Neutrophil (primary cell): ENCODE measurements around the gene MAP3K7CL.

ENCODE experiments used
- H3K27ac ChIP-seq: fragments of 200-600 bp; sonication (generic); 2 replicates; pipeline ENCODE4 v1.5.1; 2016; ENCODE audit warnings: mild to moderate bottlenecking, moderate library complexity
- H3K27me3 ChIP-seq: fragments of 200-600 bp; sonication (generic); 2 replicates; pipeline ENCODE4 v1.6.0; 2016; ENCODE audit warnings: mild to moderate bottlenecking
- H3K36me3 ChIP-seq: fragments of 200-600 bp; sonication (generic); 2 replicates; pipeline ENCODE4 v1.5.1; 2017
- H3K4me1 ChIP-seq, 2 experiments: fragments of 200-600 bp in 1 of 2; sonication (generic) in 1 of 2; 1 replicate in 1 of 2; 2 replicates in 1 of 2; pipeline versions ENCODE4 v1.5.1 to v1.6.1; 2013 to 2016; ENCODE audit warnings: low read depth in 1 of 2, low read length in 1 of 2, mild to moderate bottlenecking in 1 of 2, moderate library complexity in 1 of 2; ENCODE audit not compliant: control insufficient read depth in 1 of 2, insufficient read depth in 1 of 2
- H3K4me3 ChIP-seq, 2 experiments: fragments of 200-600 bp in 1 of 2; sonication (generic) in 1 of 2; 1 replicate in 1 of 2; 2 replicates in 1 of 2; pipeline ENCODE4 v1.5.1; 2013 to 2016; ENCODE audit warnings: low read depth in 1 of 2, low read length in 1 of 2, mild to moderate bottlenecking in 1 of 2, moderate library complexity in 1 of 2
- H3K9me3 ChIP-seq: fragments of 200-600 bp; sonication (generic); 2 replicates; pipeline ENCODE4 v1.5.1; 2016
- CTCF ChIP-seq: fragments of 200-600 bp; sonication (generic); IDR thresholded peaks from 2 replicates; pipeline ENCODE4 v1.5.1; 2016; ENCODE audit warnings: antibody characterized with exemption

The MAP3K7CL gene

GRCh38 chr21:29217818-29218291, 87.4 kb downstream of the MAP3K7CL start:
- no peak overlapping the region for H3K4me3 ChIP-seq
- TF ChIP-seq CTCF = no peak
- no peaks in the 10 kb centered on the region for H3K36me3 ChIP-seq
- H3K9me3 ChIP-seq = no peaks in the 10 kb centered on the region
- H3K27me3 ChIP-seq = no peaks in the 10 kb centered on the region
- H3K27ac ChIP-seq = no peak overlapping the region
- H3K4me1 ChIP-seq = no peaks in the 10 kb centered on the region

- Histone ChIP-seq H3K27ac (no peak overlapping the region), H3K4me1 (no peaks in the 10 kb centered on the region), H3K27me3 (no peaks in the 10 kb centered on the region), H3K9me3 (no peaks in the 10 kb centered on the region), H3K36me3 (no peaks in the 10 kb centered on the region), H3K4me3 (no peak overlapping the region)
- TF ChIP-seq CTCF = no peak
Observed at GRCh38 chr21:29218749-29219148, 88.3 kb downstream of the MAP3K7CL start.

GRCh38 chr21:29219165-29219770, 88.8 kb downstream of the MAP3K7CL start:
- TF ChIP-seq CTCF = no peak
- H3K27me3 ChIP-seq = no peaks in the 10 kb centered on the region
- no peaks in the 10 kb centered on the region for H3K9me3 ChIP-seq
- H3K4me1 ChIP-seq = no peaks in the 10 kb centered on the region
- H3K36me3 ChIP-seq = no peaks in the 10 kb centered on the region
- no peak overlapping the region for H3K4me3 ChIP-seq
- no peak overlapping the region for H3K27ac ChIP-seq

GRCh38 chr21:29221253-29221744, 90.9 kb downstream of the MAP3K7CL start:
- TF ChIP-seq CTCF = no peak
- H3K9me3 ChIP-seq = no peaks in the 10 kb centered on the region

GRCh38 chr21:29224006-29224405, 93.6 kb downstream of the MAP3K7CL start:
- Histone ChIP-seq H3K36me3 (no peaks in the 10 kb centered on the region), H3K4me3 (no peak overlapping the region), H3K9me3 (no peaks in the 10 kb centered on the region), H3K27ac (peak overlapping the region; percentile 7), H3K27me3 (no peaks in the 10 kb centered on the region), H3K4me1 (no peaks in the 10 kb centered on the region)
- no peak for TF ChIP-seq CTCF

More at GRCh38 chr21:29221253-29221744, 90.9 kb downstream of the MAP3K7CL start:
- Histone ChIP-seq H3K27me3 (no peaks in the 10 kb centered on the region), H3K36me3 (no peaks in the 10 kb centered on the region), H3K4me1 (no peaks in the 10 kb centered on the region), H3K4me3 (no peak overlapping the region), H3K27ac (no peak overlapping the region)
